GM12878 (cell line): ENCODE results near the gene DTNBP1. TPM values are rescaled to one million over a fixed set of nuclear protein-coding genes. Genes with fewer than 3 reads are reported as not detected.

ENCODE experiments used
- ATAC-seq: fragments of 200-7000 bp; cut with Tn5 transposase; 3 replicates; pipeline ENCODE4 v1.9.1; 2020; ENCODE audit warnings: mild to moderate bottlenecking, moderate library complexity
- BruUV-seq: library from RNA; stranded (reverse); fragments of 400-500 nt; replicated peaks from 2 replicates; lab custom pipeline; 2021; lab: Mats Ljungman, UMichigan
- CTCF ChIA-PET: fragments of 300-600 bp; sonication (Branson Sonifier 250); formaldehyde crosslinking; extraction: SDS; loops from one replicate; lab custom pipeline; 2021; ENCODE audit warnings: inconsistent platforms; lab: Yijun Ruan, JAX
- POLR2A ChIA-PET: fragments of 350-600 bp; formaldehyde crosslinking; extraction: SDS; loops from one replicate; lab custom pipeline; 2021; ENCODE audit warnings: inconsistent platforms; lab: Charles Lee
- RAD21 ChIA-PET: fragments of 300-600 bp; sonication (Branson Sonifier 250); formaldehyde crosslinking; loops from one replicate; lab custom pipeline; 2023; ENCODE audit warnings: antibody characterized with exemption; ENCODE audit not compliant: unreplicated experiment; lab: Charles Lee
- SMC1A ChIA-PET: fragments of 300-600 bp; sonication (Branson Sonifier 250); formaldehyde crosslinking; loops from one replicate; lab custom pipeline; 2023; ENCODE audit not compliant: unreplicated experiment, uncharacterized antibody; lab: Charles Lee
- DNase-seq: peaks from one replicate; pipeline ENCODE4 v3.0.0-alpha.2; 2011; ENCODE audit warnings: low read depth, low spot score
- FAIRE-seq: peaks from 3 replicates; lab custom pipeline; 2011; peaks lifted over from hg19 to GRCh38; lab: Jason Lieb, UNC
- H2AFZ ChIP-seq: 2 replicates; pipeline ENCODE4 v1.6.0; 2011; ENCODE audit warnings: low read depth, low read length, control low read depth; ENCODE audit not compliant: control insufficient read depth
- H3K27ac ChIP-seq: 2 replicates; pipeline ENCODE4 v1.5.1; 2011; ENCODE audit warnings: control low read depth; ENCODE audit not compliant: control insufficient read depth, insufficient read depth
- H3K27me3 ChIP-seq, 2 experiments: replicated peaks in 1 of 2; 2 replicates each; pipeline versions ENCODE4 v1.6.0 to v1.6.1; 2011; ENCODE audit warnings: low read length in 1 of 2; ENCODE audit not compliant: control insufficient read depth in 2 of 2, insufficient read depth in 2 of 2
- H3K36me3 ChIP-seq, 2 experiments: 2 replicates each; pipeline ENCODE4 v1.5.1; 2011; ENCODE audit warnings: low read length in 1 of 2; ENCODE audit not compliant: control insufficient read depth in 2 of 2, insufficient read depth in 2 of 2
- H3K4me1 ChIP-seq: 2 replicates; pipeline ENCODE4 v1.6.1; 2011; ENCODE audit warnings: mild to moderate bottlenecking, low read length, moderate library complexity, mixed read lengths; ENCODE audit not compliant: control insufficient read depth, insufficient read depth
- H3K4me2 ChIP-seq: 2 replicates; pipeline ENCODE4 v1.6.0; 2011; ENCODE audit warnings: control low read depth; ENCODE audit not compliant: control insufficient read depth, insufficient read depth
- H3K4me3 ChIP-seq: fragments of 200-600 bp; sonication (generic); 2 replicates; pipeline ENCODE4 v1.5.1; 2016
- H3K79me2 ChIP-seq: 2 replicates; pipeline ENCODE4 v1.6.0; 2011; ENCODE audit warnings: low read length; ENCODE audit not compliant: control insufficient read depth, insufficient read depth
- H3K9ac ChIP-seq: 2 replicates; pipeline ENCODE4 v1.8.0; 2011; ENCODE audit warnings: low read length, control low read depth, mixed read lengths; ENCODE audit not compliant: control insufficient read depth, insufficient read depth
- H3K9me3 ChIP-seq: replicated peaks from 3 replicates; pipeline ENCODE4 v1.5.1; 2011; ENCODE audit warnings: mild to moderate bottlenecking, low read length; ENCODE audit not compliant: control insufficient read depth, insufficient read depth
- H4K20me1 ChIP-seq: 2 replicates; pipeline ENCODE4 v1.6.0; 2011; ENCODE audit not compliant: control insufficient read depth, insufficient read depth
- SMAD5 ChIP-seq: IDR thresholded peaks from 2 replicates; pipeline ENCODE4 v1.6.1; 2016; ENCODE audit warnings: antibody characterized with exemption, low read depth
- SRF ChIP-seq, 2 experiments: IDR thresholded peaks; 2 replicates each; pipeline ENCODE4 v1.6.1; 2011; ENCODE audit warnings: low read depth in 2 of 2, low read length in 2 of 2, mild to moderate bottlenecking in 1 of 2, moderate library complexity in 1 of 2
- SUZ12 ChIP-seq: fragments of 200-600 bp; sonication (generic); IDR thresholded peaks from one replicate; pipeline ENCODE4 v1.6.1; 2018; ENCODE audit warnings: antibody characterized with exemption, mild to moderate bottlenecking; ENCODE audit not compliant: unreplicated experiment
- ZNF217 ChIP-seq: fragments of 450-650 bp; IDR thresholded peaks from 2 replicates; pipeline ENCODE4 v1.6.1; 2017; ENCODE audit warnings: antibody characterized with exemption, mild to moderate bottlenecking
- in situ Hi-C: fragments of 300-500 bp; cut with MboI; formaldehyde crosslinking; loops from 9 replicates; pipeline ENCODE4 v1.14.3; 2018; ENCODE audit warnings: mixed read lengths
- intact Hi-C: fragments of 100-400 bp; cut with micrococcal nuclease; formaldehyde crosslinking; loops from one replicate; pipeline ENCODE4 v1.14.2; 2022; ENCODE audit not compliant: unreplicated experiment
- polyA plus RNA-seq, 11 experiments: library from polyadenylated mRNA; depleted of rRNA in 4 of 11; unstranded in 6 of 11; stranded (reverse) in 5 of 11; fragments of >200 nt; fragmentation: Nextera tagmentation in 4 of 11; fragmentation: Illumina TruSeq in 1 of 11; extraction: Ambion mirVana in 4 of 11; extraction: Trizol in 1 of 11; gene quantifications; 1 replicate in 1 of 11; 2 replicates in 10 of 11; pipeline versions ENCODE4 v1.2.1 to v1.2.3, GENCODE V29; 2011 to 2016; ENCODE audit warnings: inconsistent platforms in 2 of 11, missing spikeins in 2 of 11, low read depth in 1 of 11
- total RNA-seq, 4 experiments: library from RNA; depleted of rRNA in 3 of 4; stranded (reverse); fragments of >200 nt in 3 of 4; fragmentation: Illumina TruSeq in 1 of 4; extraction: Trizol in 1 of 4; gene quantifications; 2 replicates each; pipeline versions ENCODE4 v1.2.1 to v1.2.3, GENCODE V29; 2013 to 2021
- TF ChIP-seq, protein P1 (sequence below): IDR thresholded peaks from 2 replicates; pipeline ENCODE4 v1.6.1; 2011; ENCODE audit warnings: borderline replicate concordance, low read depth, mild to moderate bottlenecking, moderate library complexity, mixed read lengths, low read length; ENCODE audit not compliant: insufficient read depth; ENCODE audit errors: extremely low read length
- TF ChIP-seq, protein P2 (sequence below): fragments of 450-650 bp; IDR thresholded peaks from 2 replicates; pipeline ENCODE4 v1.6.1; 2017; ENCODE audit warnings: mild to moderate bottlenecking, moderate library complexity

The DTNBP1 gene
- total and polyA plus RNA-seq, 10 of the 15 experiments (the other 5 are each of a cell fraction or from before 2014, with no cell fraction given), result 7.1 to 40.3 (median 20.1) TPM

DNA sequence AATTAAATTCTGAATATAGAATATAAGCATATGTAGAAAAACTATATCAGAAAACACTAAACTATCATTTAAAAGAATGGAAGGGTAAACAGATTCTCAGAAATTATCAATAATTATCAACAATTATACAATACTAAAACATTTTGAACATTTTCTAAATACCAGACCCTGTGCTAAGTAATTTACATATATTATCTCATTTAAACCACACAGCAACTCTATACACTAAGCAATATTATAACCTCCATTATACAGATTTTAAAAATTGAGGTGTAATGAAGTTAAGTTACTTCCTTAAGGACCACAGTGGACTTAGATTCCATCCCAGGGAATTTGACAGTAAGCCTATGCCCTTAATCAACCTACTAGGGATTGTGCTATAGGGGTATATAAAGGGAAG is 33.3 kb downstream of the DTNBP1 start:
- Histone ChIP-seq H3K27me3 (no peaks in the 10 kb centered on the region), H3K27ac (no peak overlapping the region), H4K20me1 (no peaks in the 10 kb centered on the region), H3K4me2 (no peak overlapping the region), H3K36me3 (peaks cover 0 to 3% of the 10 kb centered on the region in 2 experiments; a peak in 1 of 4 replicates), H3K9me3 (no peaks in the 10 kb centered on the region), H3K4me1 (no peaks in the 10 kb centered on the region), H3K79me2 (no peaks in the 10 kb centered on the region), H3K9ac (no peak overlapping the region), H3K4me3 (no peak overlapping the region), H2AFZ (no peak overlapping the region)
- intact Hi-C loops (loop anchor here (10.0 kb wide), 2 partner anchors 305 to 385 kb away; partner anchors contain the start of gene JARID2), in situ Hi-C loops (no loop called here)
- FAIRE-seq, result no peak
- POLR2A ChIA-PET, result interaction anchor here (1.1 kb wide), 1 partner anchor 14 kb away, joined by 3 read pairs; no protein-coding TSS in a partner anchor
- CTCF ChIA-PET, result interaction anchor here (0.6 to 1.2 kb wide), 5 partner anchors 11 to 576 kb away, joined by 3 to 4 read pairs (median 3); no protein-coding TSS in a partner anchor
- DNase-seq, result no peak
- TF ChIP-seq, protein P1, sequence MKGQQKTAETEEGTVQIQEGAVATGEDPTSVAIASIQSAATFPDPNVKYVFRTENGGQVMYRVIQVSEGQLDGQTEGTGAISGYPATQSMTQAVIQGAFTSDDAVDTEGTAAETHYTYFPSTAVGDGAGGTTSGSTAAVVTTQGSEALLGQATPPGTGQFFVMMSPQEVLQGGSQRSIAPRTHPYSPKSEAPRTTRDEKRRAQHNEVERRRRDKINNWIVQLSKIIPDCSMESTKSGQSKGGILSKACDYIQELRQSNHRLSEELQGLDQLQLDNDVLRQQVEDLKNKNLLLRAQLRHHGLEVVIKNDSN, result no peak
- TF ChIP-seq ZNF217 (no peak), SRF (IDR thresholded peaks at IDR 0.05; ENCODE audit: low read depth in 2 of 2, low read length in 2 of 2) (no peak), SUZ12 (no peak), SMAD5 (no peak)
- TF ChIP-seq, protein P2, sequence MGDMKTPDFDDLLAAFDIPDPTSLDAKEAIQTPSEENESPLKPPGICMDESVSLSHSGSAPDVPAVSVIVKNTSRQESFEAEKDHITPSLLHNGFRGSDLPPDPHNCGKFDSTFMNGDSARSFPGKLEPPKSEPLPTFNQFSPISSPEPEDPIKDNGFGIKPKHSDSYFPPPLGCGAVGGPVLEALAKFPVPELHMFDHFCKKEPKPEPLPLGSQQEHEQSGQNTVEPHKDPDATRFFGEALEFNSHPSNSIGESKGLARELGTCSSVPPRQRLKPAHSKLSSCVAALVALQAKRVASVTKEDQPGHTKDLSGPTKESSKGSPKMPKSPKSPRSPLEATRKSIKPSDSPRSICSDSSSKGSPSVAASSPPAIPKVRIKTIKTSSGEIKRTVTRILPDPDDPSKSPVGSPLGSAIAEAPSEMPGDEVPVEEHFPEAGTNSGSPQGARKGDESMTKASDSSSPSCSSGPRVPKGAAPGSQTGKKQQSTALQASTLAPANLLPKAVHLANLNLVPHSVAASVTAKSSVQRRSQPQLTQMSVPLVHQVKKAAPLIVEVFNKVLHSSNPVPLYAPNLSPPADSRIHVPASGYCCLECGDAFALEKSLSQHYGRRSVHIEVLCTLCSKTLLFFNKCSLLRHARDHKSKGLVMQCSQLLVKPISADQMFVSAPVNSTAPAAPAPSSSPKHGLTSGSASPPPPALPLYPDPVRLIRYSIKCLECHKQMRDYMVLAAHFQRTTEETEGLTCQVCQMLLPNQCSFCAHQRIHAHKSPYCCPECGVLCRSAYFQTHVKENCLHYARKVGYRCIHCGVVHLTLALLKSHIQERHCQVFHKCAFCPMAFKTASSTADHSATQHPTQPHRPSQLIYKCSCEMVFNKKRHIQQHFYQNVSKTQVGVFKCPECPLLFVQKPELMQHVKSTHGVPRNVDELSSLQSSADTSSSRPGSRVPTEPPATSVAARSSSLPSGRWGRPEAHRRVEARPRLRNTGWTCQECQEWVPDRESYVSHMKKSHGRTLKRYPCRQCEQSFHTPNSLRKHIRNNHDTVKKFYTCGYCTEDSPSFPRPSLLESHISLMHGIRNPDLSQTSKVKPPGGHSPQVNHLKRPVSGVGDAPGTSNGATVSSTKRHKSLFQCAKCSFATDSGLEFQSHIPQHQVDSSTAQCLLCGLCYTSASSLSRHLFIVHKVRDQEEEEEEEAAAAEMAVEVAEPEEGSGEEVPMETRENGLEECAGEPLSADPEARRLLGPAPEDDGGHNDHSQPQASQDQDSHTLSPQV, result no peak
- RAD21 ChIA-PET, result interaction anchor here (0.7 to 0.9 kb wide), 2 partner anchors 9 to 18 kb away, joined by 3 read pairs; no protein-coding TSS in a partner anchor
- no TSS peak for BruUV-seq
- SMC1A ChIA-PET, result interaction anchor here (0.7 to 2.5 kb wide), 9 partner anchors 9 to 576 kb away, joined by 3 to 6 read pairs (median 3); no protein-coding TSS in a partner anchor
- ATAC-seq, result no peak
